ENCODE results near the gene RNF138.
"Not testable (repeated sequence)": the region's sequence is repeated elsewhere in the genome, so short reads cannot be mapped to it uniquely, and the experiment has no call there.

GRCh38 chr18:32158631-32159030, 67.0 kb downstream of the RNF138 start:
- peak in 1 of 2 donors; percentile 12 for TF ChIP-seq POLR2A (IDR thresholded peaks at IDR 0.05)
- TF ChIP-seq CTCF (IDR thresholded peaks at IDR 0.05): not testable (repeated sequence)
